ENCODE data around the gene TAP1.

DNA sequence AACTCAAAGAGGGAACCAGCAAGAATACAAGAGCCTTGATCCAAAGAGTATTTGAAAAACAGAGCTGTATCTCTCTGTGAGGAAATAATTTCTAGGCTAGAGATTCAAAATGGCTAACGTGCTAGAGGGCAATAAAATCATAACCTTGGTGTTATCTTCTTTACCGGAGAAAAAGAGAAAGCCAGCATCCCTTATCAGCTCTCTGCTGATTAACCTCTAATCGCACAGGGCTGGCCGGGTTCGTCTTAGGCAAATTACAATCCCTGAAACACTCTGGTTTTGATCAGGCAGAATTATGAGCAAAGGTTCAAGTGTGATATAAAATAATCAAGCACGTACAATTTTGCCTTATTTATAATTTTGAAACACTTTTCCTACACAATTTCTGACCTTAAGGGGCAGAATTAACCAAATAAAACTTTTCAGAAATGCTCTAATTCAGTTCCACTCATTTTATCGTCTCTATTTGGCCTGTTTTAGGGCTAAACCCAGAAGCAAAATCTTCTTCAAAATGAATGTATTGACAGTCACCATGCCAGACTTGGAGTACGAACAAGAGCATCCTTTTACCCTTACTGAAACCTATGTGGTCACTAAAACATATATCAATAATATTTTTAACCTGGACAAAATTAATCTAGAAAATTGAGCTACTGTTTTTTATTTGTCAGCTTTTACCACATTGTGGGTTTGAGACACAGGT lies 14.2 kb upstream of the TAP1 start:
- TF ChIP-seq POLR2AphosphoS5 (IDR thresholded peaks at IDR 0.05; ENCODE audit: borderline replicate concordance, low read depth, low read length) = no peak
- TF ChIP-seq EZH2 (IDR thresholded peaks at IDR 0.05) = no peak
- no peak for TF ChIP-seq FOXP2 (optimal IDR thresholded peaks at IDR 0.05; ENCODE audit: control extremely low read depth, extremely low read length, insufficient read depth)
